Head of caudate nucleus (tissue), 42 donors: ENCODE results near the gene NPR3.
"Not testable (repeated sequence)": the region's sequence is repeated elsewhere in the genome, so short reads cannot be mapped to it uniquely, and the experiment has no call there.

ENCODE experiments used
- DNase-seq, 42 donors: peaks; one replicate each; pipeline versions ENCODE4 v3.0.0 to v3.0.0-alpha.2; 2020 to 2021; ENCODE audit warnings: mixed read lengths in 7 of 42
- intact Hi-C: fragments of 100-400 bp; cut with DNase I; formaldehyde crosslinking; loops from one replicate; pipeline ENCODE4 v1.15.0; 2022

Gene NPR3

GRCh38 chr5:32790411-32790951, 79.4 kb downstream of the NPR3 start:
- no peak for DNase-seq
- intact Hi-C loops = no loop called here

- DNase-seq = no peak
- intact Hi-C loops = no loop called here
Measured at GRCh38 chr5:32791536-32792243, 80.6 kb downstream of the NPR3 start.

GRCh38 chr5:32794086-32794485, 83.0 kb downstream of the NPR3 start:
- intact Hi-C loops = no loop called here
- no peak for DNase-seq

GRCh38 chr5:32802764-32803163, 91.6 kb downstream of the NPR3 start:
- no peak for DNase-seq
- intact Hi-C loops = no loop called here

GRCh38 chr5:32803656-32804055, 92.5 kb downstream of the NPR3 start:
- no peak for DNase-seq
- intact Hi-C loops = no loop called here

- DNase-seq, intact Hi-C loops: not testable (repeated sequence)
Measured at GRCh38 chr5:32805462-32805861, 94.3 kb downstream of the NPR3 start.

- no peak for DNase-seq
- intact Hi-C loops = no loop called here
Measured at GRCh38 chr5:32805971-32806638, 95.0 kb downstream of the NPR3 start.

GRCh38 chr5:32808783-32809182, 97.7 kb downstream of the NPR3 start:
- DNase-seq = no peak
- intact Hi-C loops = no loop called here

- no peak for DNase-seq
Measured at GRCh38 chr5:32810804-32811203, 99.7 kb downstream of the NPR3 start.

GRCh38 chr5:32812399-32812798, 101.3 kb downstream of the NPR3 start:
- intact Hi-C loops = no loop called here
- DNase-seq = no peak

More at GRCh38 chr5:32810804-32811203, 99.7 kb downstream of the NPR3 start:
- intact Hi-C loops = no loop called here

- intact Hi-C loops = no loop called here
- no peak for DNase-seq
Measured at GRCh38 chr5:32814141-32814540, 103.0 kb downstream of the NPR3 start.

GRCh38 chr5:32814620-32815019, 103.5 kb downstream of the NPR3 start:
- no peak for DNase-seq
- intact Hi-C loops = no loop called here

GRCh38 chr5:32827981-32828380, 116.9 kb downstream of the NPR3 start:
- intact Hi-C loops = no loop called here
- no peak for DNase-seq

- no peak for DNase-seq
- intact Hi-C loops = no loop called here
Measured at GRCh38 chr5:32828492-32828891, 117.4 kb downstream of the NPR3 start.

- no peak for DNase-seq
- intact Hi-C loops = no loop called here
Measured at GRCh38 chr5:32831624-32832023, 120.5 kb downstream of the NPR3 start.

- intact Hi-C loops = no loop called here
- DNase-seq = no peak
Measured at GRCh38 chr5:32833127-32833526, 122.0 kb downstream of the NPR3 start.

GRCh38 chr5:32833663-32834062, 122.5 kb downstream of the NPR3 start:
- DNase-seq = no peak
- intact Hi-C loops = no loop called here

- intact Hi-C loops = no loop called here
- no peak for DNase-seq
Measured at GRCh38 chr5:32834251-32834650, 123.1 kb downstream of the NPR3 start.

GRCh38 chr5:32836176-32836575, 125.1 kb downstream of the NPR3 start:
- intact Hi-C loops = no loop called here
- DNase-seq = no peak

- intact Hi-C loops = no loop called here
- no peak for DNase-seq
Measured at GRCh38 chr5:32837211-32837610, 126.1 kb downstream of the NPR3 start.

- no peak for DNase-seq
- intact Hi-C loops = no loop called here
Measured at GRCh38 chr5:32839106-32839505, 128.0 kb downstream of the NPR3 start.
